HepG2 (cell line): Measurements from ENCODE around the gene WNT3. TPM values are rescaled to one million over a fixed set of nuclear protein-coding genes. Genes with fewer than 3 reads are reported as not detected.
A peak's percentile ranks its signal among the peaks of the same experiment; 100 is the strongest.

Experiments used
- CREB3 ChIP-seq: sonication (generic); formaldehyde crosslinking; IDR thresholded peaks from 2 replicates; pipeline ENCODE4 v1.5.0; 2020; ENCODE audit warnings: missing genetic modification reagents
- HDAC6 ChIP-seq: fragments of 200-600 bp; sonication (generic); IDR thresholded peaks from 2 replicates; pipeline ENCODE4 v1.7.0; 2017; ENCODE audit warnings: mild to moderate bottlenecking, antibody characterized with exemption, low read length, low read depth
- HNF4G ChIP-seq, 2 experiments: sonication (generic) in 1 of 2; formaldehyde crosslinking in 1 of 2; IDR thresholded peaks; 2 replicates each; pipeline versions ENCODE4 v1.4.0 to v1.6.1; 2011 to 2020; ENCODE audit warnings: borderline replicate concordance in 2 of 2, low read depth in 2 of 2, mild to moderate bottlenecking in 2 of 2, low read length in 1 of 2, missing genetic modification reagents in 1 of 2, moderate library complexity in 1 of 2
- KDM3A ChIP-seq: IDR thresholded peaks from 2 replicates; pipeline ENCODE4 v1.6.1; 2018; ENCODE audit warnings: low read depth, missing compliant biosample characterization
- KDM5B ChIP-seq: sonication (generic); formaldehyde crosslinking; IDR thresholded peaks from 2 replicates; pipeline ENCODE4 v1.4.0; 2020; ENCODE audit warnings: missing genetic modification reagents, mild to moderate bottlenecking, borderline replicate concordance
- REPIN1 ChIP-seq: sonication (generic); formaldehyde crosslinking; IDR thresholded peaks from 2 replicates; pipeline ENCODE4 v1.8.0; 2022; ENCODE audit warnings: missing genetic modification reagents, low read depth, mild to moderate bottlenecking, borderline replicate concordance
- SMC3 ChIP-seq: IDR thresholded peaks from 2 replicates; pipeline ENCODE4 v1.6.1; 2011; ENCODE audit warnings: low read length, improper control_type of control experiment
- ZNF280D ChIP-seq: sonication (generic); formaldehyde crosslinking; IDR thresholded peaks from 2 replicates; pipeline ENCODE4 v1.5.1; 2020; ENCODE audit warnings: mild to moderate bottlenecking, missing genetic modification reagents
- ZNF382 ChIP-seq: sonication (generic); formaldehyde crosslinking; IDR thresholded peaks from 2 replicates; pipeline ENCODE4 v1.5.0; 2020; ENCODE audit warnings: missing genetic modification reagents, mild to moderate bottlenecking, borderline replicate concordance
- ZNF607 ChIP-seq: sonication (generic); formaldehyde crosslinking; IDR thresholded peaks from 2 replicates; pipeline ENCODE4 v1.5.1; 2020; ENCODE audit warnings: missing genetic modification reagents, mild to moderate bottlenecking, borderline replicate concordance
- ZNF772 ChIP-seq: sonication (generic); formaldehyde crosslinking; IDR thresholded peaks from 2 replicates; pipeline ENCODE4 v1.5.0; 2020; ENCODE audit warnings: mild to moderate bottlenecking, missing genetic modification reagents
- ZUFSP ChIP-seq: sonication (generic); formaldehyde crosslinking; IDR thresholded peaks from 2 replicates; pipeline ENCODE4 v1.9.0; 2021; ENCODE audit warnings: missing genetic modification reagents, mild to moderate bottlenecking, borderline replicate concordance
- polyA plus RNA-seq, 8 experiments: library from polyadenylated mRNA; depleted of rRNA in 3 of 8; stranded (reverse) in 7 of 8; unstranded in 1 of 8; fragments of >200 nt; fragmentation: Illumina TruSeq in 4 of 8; extraction: Trizol in 4 of 8; gene quantifications; 2 replicates each; pipeline versions ENCODE4 v1.2.1 to v1.2.3, GENCODE V29; 2011 to 2016; ENCODE audit warnings: low read depth in 4 of 8, missing spikeins in 1 of 8, mixed read lengths in 1 of 8; ENCODE audit not compliant: insufficient read depth in 1 of 8
- total RNA-seq, 5 experiments: library from RNA; depleted of rRNA; stranded (reverse); fragments of >200 nt; fragmentation: Illumina TruSeq; extraction: Trizol; gene quantifications; 2 replicates each; pipeline ENCODE4 v1.2.3, GENCODE V29; 2016; ENCODE audit warnings: low read depth in 1 of 5

The WNT3 gene
- total and polyA plus RNA-seq, 2 of the 13 experiments (the other 11 are each of a cell fraction or from before 2014, with no cell fraction given): 8.5 to 10.3 TPM

GRCh38 chr17:46795379-46795952 is 23.0 kb downstream of the WNT3 start (continued):
- TF ChIP-seq CREB3 (CRISPR knock-in tag) (no peak), ZUFSP (CRISPR knock-in tag) (no peak), ZNF280D (CRISPR knock-in tag) (no peak), REPIN1 (CRISPR knock-in tag) (no peak), ZNF607 (CRISPR knock-in tag) (no peak), SMC3 (no peak), HNF4G (IDR thresholded peaks at IDR 0.05; ENCODE audit: borderline replicate concordance, low read depth, low read length) (no peak), HNF4G (CRISPR knock-in tag; IDR thresholded peaks at IDR 0.05; ENCODE audit: borderline replicate concordance, low read depth) (no peak), HDAC6 (no peak), ZNF382 (CRISPR knock-in tag) (no peak), ZNF772 (CRISPR knock-in tag) (peak; percentile 74; the same call in 1 of the 2 replicates), KDM3A (CRISPR knock-in tag) (no peak), KDM5B (peak; percentile 45; the same call in 1 of the 2 replicates)
